ENCODE measurements around the gene LIN28B.

LIN28B gene

DNA sequence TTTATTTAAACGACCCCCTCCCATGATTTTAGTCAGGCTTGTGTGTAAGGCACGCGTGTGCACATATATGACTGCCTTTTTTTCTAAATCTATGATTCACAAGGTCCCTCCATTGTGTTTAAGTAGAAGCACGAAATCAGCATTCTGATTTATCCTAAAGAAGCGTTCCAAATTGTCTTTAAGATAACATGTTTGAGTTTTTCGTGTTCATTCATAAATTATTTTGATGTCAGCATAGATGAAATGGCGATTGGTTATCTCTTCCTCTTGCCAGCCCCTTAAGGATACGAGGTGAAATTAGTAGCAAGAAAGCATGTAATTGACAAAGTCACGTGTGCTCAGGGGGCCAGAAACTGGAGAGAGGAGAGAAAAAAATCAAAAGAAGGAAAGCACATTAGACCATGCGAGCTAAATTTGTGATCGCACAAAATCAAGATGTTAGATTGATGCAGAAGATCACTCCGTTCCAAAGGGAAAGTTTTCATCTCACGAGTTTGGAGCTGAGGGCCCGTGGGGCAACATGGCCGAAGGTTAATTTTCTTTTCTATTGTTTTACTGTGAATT is at the start of gene LIN28B:
Gene LIN28B, plus strand, starts transcription at position 377 of the 564 bp plus-strand sequence. Its CDS starts 144 bp downstream, at position 521.
- TF ChIP-seq ZNF274 (IDR thresholded peaks at IDR 0.05; ENCODE audit: low read depth, low read length): no peak
- peak within 1 kb of the TSS; percentile 69; the same call in 1 of the 2 replicates for H3K4me3 ChIP-seq (ENCODE audit: low read length)

GRCh38 chr6:104908031-104908887 is 48.6 kb upstream of the LIN28B start:
- TF ChIP-seq ZNF274 (IDR thresholded peaks at IDR 0.05; ENCODE audit: low read depth, low read length): no peak
- H3K4me3 ChIP-seq (ENCODE audit: low read length): no peak overlapping the region

- no peak overlapping the region for H3K4me3 ChIP-seq (ENCODE audit: low read length)
- TF ChIP-seq ZNF274 (IDR thresholded peaks at IDR 0.05; ENCODE audit: low read depth, low read length): no peak
Observed at GRCh38 chr6:104908888-104909525, 47.9 kb upstream of the LIN28B start.

- no peak overlapping the region for H3K4me3 ChIP-seq (ENCODE audit: low read length)
- no peak for TF ChIP-seq ZNF274 (IDR thresholded peaks at IDR 0.05; ENCODE audit: low read depth, low read length)
Observed at GRCh38 chr6:104921896-104922295, 35.0 kb upstream of the LIN28B start.

- H3K4me3 ChIP-seq (ENCODE audit: low read length): no peak overlapping the region
- no peak for TF ChIP-seq ZNF274 (IDR thresholded peaks at IDR 0.05; ENCODE audit: low read depth, low read length)
Observed at GRCh38 chr6:104928141-104928540, 28.8 kb upstream of the LIN28B start.

DNA sequence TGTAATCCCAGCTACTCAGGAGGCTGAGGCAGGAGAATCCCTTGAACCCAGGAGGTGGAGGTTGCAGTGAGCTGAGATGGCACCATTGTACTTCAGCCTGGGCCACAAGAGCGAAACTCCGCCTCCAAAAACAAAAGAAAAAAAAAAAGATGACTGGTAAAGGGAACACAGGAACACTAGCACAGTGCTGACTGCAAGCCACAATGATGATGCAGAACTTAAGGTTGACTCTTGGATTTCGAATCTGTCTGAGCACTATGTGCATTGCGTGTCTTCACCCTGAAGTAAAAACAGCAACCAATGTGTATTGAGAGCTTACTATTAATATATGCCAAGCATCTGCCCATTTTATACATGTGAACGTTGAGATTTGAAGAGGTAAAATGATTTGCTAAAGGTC is 27.6 kb upstream of the LIN28B start:
- no peak for TF ChIP-seq ZNF274 (IDR thresholded peaks at IDR 0.05; ENCODE audit: low read depth, low read length)
- H3K4me3 ChIP-seq (ENCODE audit: low read length): no peak overlapping the region

DNA sequence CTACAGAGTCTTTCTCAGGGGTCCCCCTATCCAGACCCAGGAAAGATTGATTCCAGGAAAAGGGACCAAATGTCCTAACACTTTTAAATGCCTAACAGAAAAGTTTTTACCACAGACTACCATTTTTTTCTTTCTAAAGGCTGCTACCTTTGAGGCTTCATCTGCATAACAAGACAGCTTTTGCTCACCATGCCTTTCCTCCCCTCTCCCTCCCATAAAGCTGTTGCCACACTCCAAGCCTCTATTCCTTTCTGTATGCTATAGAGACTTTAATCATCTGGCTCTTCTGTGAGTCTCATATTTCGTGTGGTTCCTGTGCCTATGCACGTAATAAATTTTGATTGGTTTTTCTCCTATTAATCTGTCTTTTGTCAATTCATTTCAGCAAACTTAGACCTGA is 26.0 kb upstream of the LIN28B start:
- TF ChIP-seq ZNF274 (IDR thresholded peaks at IDR 0.05; ENCODE audit: low read depth, low read length): no peak

DNA sequence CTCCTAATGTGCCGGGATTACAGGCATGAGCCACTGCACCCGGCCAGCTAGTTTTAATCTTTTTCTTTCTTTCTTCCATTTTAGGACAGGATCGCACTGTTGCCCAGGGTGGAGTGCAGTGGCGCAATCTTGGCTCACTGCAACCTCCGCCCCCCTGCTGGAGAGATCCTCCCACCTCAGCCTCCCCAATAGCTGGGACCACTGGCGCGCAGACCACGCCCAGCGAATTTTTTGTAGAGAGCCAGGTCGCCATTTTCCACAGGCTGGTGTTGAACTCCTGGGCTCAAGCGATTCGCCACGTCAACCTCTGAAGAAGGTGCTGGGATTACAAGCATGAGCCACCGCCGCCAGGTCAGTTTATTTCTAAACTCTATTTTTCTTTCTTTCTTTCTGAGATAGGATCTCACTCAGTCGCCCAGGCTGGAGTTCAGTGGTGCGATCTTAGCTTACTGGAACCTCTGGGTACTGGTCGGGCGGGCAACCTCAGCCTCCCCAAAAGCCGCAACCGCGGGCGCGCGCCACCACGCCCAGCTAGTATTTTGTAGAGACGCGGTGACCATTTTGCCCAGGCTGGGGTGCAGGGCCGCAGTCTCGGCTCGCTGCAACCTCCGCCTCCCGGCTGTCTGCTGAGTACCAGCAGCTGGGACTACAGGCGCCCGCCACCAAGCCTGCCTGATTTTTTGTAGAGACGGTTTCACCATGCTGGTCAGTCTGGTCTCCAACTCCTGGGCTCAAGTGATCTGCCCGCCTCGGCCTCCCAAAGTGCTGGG is 20.0 kb upstream of the LIN28B start:
- no peak overlapping the region for H3K4me3 ChIP-seq (ENCODE audit: low read length)
- no peak for TF ChIP-seq ZNF274 (IDR thresholded peaks at IDR 0.05; ENCODE audit: low read depth, low read length)

More for the DNA sequence above, 26.0 kb upstream of the LIN28B start:
- no peak overlapping the region for H3K4me3 ChIP-seq (ENCODE audit: low read length)

- H3K4me3 ChIP-seq (ENCODE audit: low read length): no peak overlapping the region; the same call in 1 of the 2 replicates
- no peak for TF ChIP-seq ZNF274 (IDR thresholded peaks at IDR 0.05; ENCODE audit: low read depth, low read length)
Observed at GRCh38 chr6:104940238-104940892, 16.5 kb upstream of the LIN28B start.

GRCh38 chr6:104940893-104941728 is 15.8 kb upstream of the LIN28B start:
- no peak for TF ChIP-seq ZNF274 (IDR thresholded peaks at IDR 0.05; ENCODE audit: low read depth, low read length)
- peak overlapping the region; percentile 85 for H3K4me3 ChIP-seq (ENCODE audit: low read length)

GRCh38 chr6:104941729-104942091 is 15.2 kb upstream of the LIN28B start:
- peak overlapping the region; percentile 85 for H3K4me3 ChIP-seq (ENCODE audit: low read length)
- no peak for TF ChIP-seq ZNF274 (IDR thresholded peaks at IDR 0.05; ENCODE audit: low read depth, low read length)

- no peak for TF ChIP-seq ZNF274 (IDR thresholded peaks at IDR 0.05; ENCODE audit: low read depth, low read length)
- H3K4me3 ChIP-seq (ENCODE audit: low read length): no peak overlapping the region
Observed at GRCh38 chr6:104943781-104944180, 13.1 kb upstream of the LIN28B start.

- no peak overlapping the region for H3K4me3 ChIP-seq (ENCODE audit: low read length)
- no peak for TF ChIP-seq ZNF274 (IDR thresholded peaks at IDR 0.05; ENCODE audit: low read depth, low read length)
Observed at GRCh38 chr6:104949206-104949605, 7.7 kb upstream of the LIN28B start.
